Natural killer cell treated with Interleukin-12 subunit alpha and Interleukin-12 subunit beta and Interleukin-15 and Interleukin-18, amount 100 ng/mL, for 72 hours (primary cell): ENCODE data around the gene PCCA. TPM values are rescaled to one million over a fixed set of nuclear protein-coding genes. Genes with fewer than 3 reads are reported as not detected.
A peak's percentile ranks its signal among the peaks of the same experiment; 100 is the strongest.
"Not testable (repeated sequence)": the region's sequence is repeated elsewhere in the genome, so short reads cannot be mapped to it uniquely, and the experiment has no call there.

Experiments
- ATAC-seq, 2 donors: fragments of 150-1000 bp; cut with Tn5 transposase in 1 of 2; sonication (Bioruptor Pico), chemical (Tn5 transposase) in 1 of 2; 2 replicates each; pipeline ENCODE4 v1.10.0; 2021
- DNase-seq: peaks from one replicate; pipeline ENCODE4 v3.0.0; 2022; ENCODE audit warnings: low spot score
- H3K27ac Mint-ChIP-seq, 2 donors: 1 replicate in 1 of 2; 2 replicates in 1 of 2; pipeline ENCODE4 v1.8.0; 2022; ENCODE audit warnings: mixed read lengths in 2 of 2, mild to moderate bottlenecking in 1 of 2, moderate library complexity in 1 of 2
- H3K27me3 Mint-ChIP-seq, 2 donors: 1 replicate in 1 of 2; 2 replicates in 1 of 2; pipeline ENCODE4 v1.8.0; 2022; ENCODE audit warnings: mixed read lengths in 2 of 2
- H3K36me3 Mint-ChIP-seq: one replicate; pipeline ENCODE4 v1.8.0; 2022; ENCODE audit warnings: mixed read lengths
- H3K4me1 Mint-ChIP-seq, 2 donors: 1 replicate in 1 of 2; 2 replicates in 1 of 2; pipeline ENCODE4 v1.8.0; 2022; ENCODE audit warnings: low read depth in 2 of 2, mixed read lengths in 2 of 2, mild to moderate bottlenecking in 1 of 2
- H3K4me3 Mint-ChIP-seq: one replicate; pipeline ENCODE4 v1.8.0; 2022; ENCODE audit warnings: mixed read lengths
- H3K9me3 Mint-ChIP-seq: 2 replicates; pipeline ENCODE4 v1.8.0; 2022; ENCODE audit warnings: mixed read lengths
- total RNA-seq, 2 donors: library from RNA; stranded (reverse); gene quantifications; one replicate each; pipeline ENCODE4 v1.2.3, GENCODE V29; 2022

PCCA gene
- total RNA-seq, 2 donors from 2014 or later: 9.1 to 27.1 TPM

- H3K27me3 Mint-ChIP-seq: no peaks in the 10 kb centered on the region
- DNase-seq: no peak
- no peak overlapping the region for H3K4me3 Mint-ChIP-seq
- no peaks in the 10 kb centered on the region for H3K36me3 Mint-ChIP-seq
- no peak for ATAC-seq
- no peaks in the 10 kb centered on the region for H3K4me1 Mint-ChIP-seq
- H3K27ac Mint-ChIP-seq: no peak overlapping the region
- no peaks in the 10 kb centered on the region for H3K9me3 Mint-ChIP-seq
Measured at GRCh38 chr13:100197591-100198365, 108.9 kb downstream of the PCCA start.

- H3K4me1 Mint-ChIP-seq: peaks cover 9 to 16% of the 10 kb centered on the region in 2 donors
- no peaks in the 10 kb centered on the region for H3K27me3 Mint-ChIP-seq
- no peaks in the 10 kb centered on the region for H3K9me3 Mint-ChIP-seq
- H3K27ac Mint-ChIP-seq: peak overlapping the region in 1 of 2 donors; percentile 69
- no peaks in the 10 kb centered on the region for H3K36me3 Mint-ChIP-seq
- DNase-seq (no peak), ATAC-seq (peak; percentile 59 to 86)
- peak overlapping the region; percentile 42 for H3K4me3 Mint-ChIP-seq
Measured at GRCh38 chr13:100203696-100204367, 114.9 kb downstream of the PCCA start.

- Mint-ChIP-seq H3K9me3 (peaks cover 3% of the 10 kb centered on the region), H3K27me3 (no peaks in the 10 kb centered on the region), H3K4me1 (peaks cover 15 to 21% of the 10 kb centered on the region in 2 donors), H3K4me3 (no peak overlapping the region), H3K27ac (no peak overlapping the region), H3K36me3 (peaks cover 9% of the 10 kb centered on the region)
- ATAC-seq: no peak
- DNase-seq: no peak
Measured at GRCh38 chr13:100208002-100208401, 119.1 kb downstream of the PCCA start.

GRCh38 chr13:100208626-100209025, 119.7 kb downstream of the PCCA start:
- H3K27me3 Mint-ChIP-seq: no peaks in the 10 kb centered on the region
- H3K27ac Mint-ChIP-seq: no peak overlapping the region
- no peak for DNase-seq
- peaks cover 5% of the 10 kb centered on the region for H3K9me3 Mint-ChIP-seq
- ATAC-seq: no peak
- H3K4me1 Mint-ChIP-seq: peaks cover 15 to 20% of the 10 kb centered on the region in 2 donors
- no peak overlapping the region for H3K4me3 Mint-ChIP-seq
- peaks cover 13% of the 10 kb centered on the region for H3K36me3 Mint-ChIP-seq

GRCh38 chr13:100209857-100210825, 121.2 kb downstream of the PCCA start:
- Mint-ChIP-seq H3K9me3 (peaks cover 5% of the 10 kb centered on the region), H3K4me3 (no peak overlapping the region), H3K27me3 (no peaks in the 10 kb centered on the region), H3K36me3 (peaks cover 18% of the 10 kb centered on the region), H3K27ac (no peak overlapping the region), H3K4me1 (peaks cover 6% of the 10 kb centered on the region in 2 donors)
- DNase-seq (no peak), ATAC-seq (no peak)

GRCh38 chr13:100211016-100211710, 122.3 kb downstream of the PCCA start:
- peaks cover 18% of the 10 kb centered on the region for H3K36me3 Mint-ChIP-seq
- H3K4me1 Mint-ChIP-seq: peaks cover 5 to 6% of the 10 kb centered on the region in 2 donors
- no peak overlapping the region for H3K4me3 Mint-ChIP-seq
- no peak overlapping the region for H3K27ac Mint-ChIP-seq
- no peaks in the 10 kb centered on the region for H3K27me3 Mint-ChIP-seq
- no peak for DNase-seq
- no peak for ATAC-seq
- peaks cover 5% of the 10 kb centered on the region for H3K9me3 Mint-ChIP-seq

- Mint-ChIP-seq H3K4me1 (peaks cover 5 to 6% of the 10 kb centered on the region in 2 donors), H3K36me3 (peaks cover 18% of the 10 kb centered on the region), H3K27me3 (no peaks in the 10 kb centered on the region), H3K4me3 (no peak overlapping the region), H3K9me3 (peaks cover 5% of the 10 kb centered on the region), H3K27ac (no peak overlapping the region)
- ATAC-seq: no peak
- no peak for DNase-seq
Measured at GRCh38 chr13:100212904-100213553, 124.1 kb downstream of the PCCA start.

- Mint-ChIP-seq H3K4me1 (peaks cover 5 to 6% of the 10 kb centered on the region in 2 donors), H3K27me3 (no peaks in the 10 kb centered on the region), H3K27ac (no peak overlapping the region), H3K9me3 (peaks cover 5% of the 10 kb centered on the region), H3K36me3 (peaks cover 18% of the 10 kb centered on the region), H3K4me3 (no peak overlapping the region)
- ATAC-seq (no peak), DNase-seq (no peak)
Measured at GRCh38 chr13:100213576-100213975, 124.7 kb downstream of the PCCA start.

- Mint-ChIP-seq H3K27me3 (no peaks in the 10 kb centered on the region), H3K4me3 (no peak overlapping the region), H3K27ac (no peak overlapping the region), H3K4me1 (peaks cover 5 to 6% of the 10 kb centered on the region in 2 donors), H3K9me3 (peaks cover 5% of the 10 kb centered on the region), H3K36me3 (peaks cover 18% of the 10 kb centered on the region)
- DNase-seq (no peak), ATAC-seq (no peak)
Measured at GRCh38 chr13:100214886-100215285, 126.0 kb downstream of the PCCA start.

GRCh38 chr13:100221166-100221565, 132.3 kb downstream of the PCCA start:
- peaks cover 0 to 5% of the 10 kb centered on the region in 2 donors for H3K4me1 Mint-ChIP-seq
- H3K4me3 Mint-ChIP-seq: no peak overlapping the region
- no peak for DNase-seq
- no peaks in the 10 kb centered on the region for H3K9me3 Mint-ChIP-seq
- no peak for ATAC-seq
- no peaks in the 10 kb centered on the region for H3K27me3 Mint-ChIP-seq
- no peak overlapping the region for H3K27ac Mint-ChIP-seq
- peaks cover 4% of the 10 kb centered on the region for H3K36me3 Mint-ChIP-seq

GRCh38 chr13:100223966-100224530, 135.2 kb downstream of the PCCA start:
- ATAC-seq, H3K27ac Mint-ChIP-seq, H3K9me3 Mint-ChIP-seq, H3K4me1 Mint-ChIP-seq, DNase-seq, H3K27me3 Mint-ChIP-seq, H3K4me3 Mint-ChIP-seq, H3K36me3 Mint-ChIP-seq: not testable (repeated sequence)

- Mint-ChIP-seq H3K4me1 (peaks cover 0 to 4% of the 10 kb centered on the region in 2 donors), H3K27ac (no peak overlapping the region), H3K27me3 (no peaks in the 10 kb centered on the region), H3K4me3 (no peak overlapping the region), H3K36me3 (no peaks in the 10 kb centered on the region), H3K9me3 (no peaks in the 10 kb centered on the region)
- DNase-seq (no peak), ATAC-seq (no peak)
Measured at GRCh38 chr13:100229603-100230002, 140.7 kb downstream of the PCCA start.
